SH-SY5Y (cell line): Measurements from ENCODE around the gene ELK4.

ENCODE experiments used
- GATA2 ChIP-seq: IDR thresholded peaks from 2 replicates; pipeline ENCODE4 v1.6.1; 2011; ENCODE audit warnings: mild to moderate bottlenecking, low read depth, low read length
- GATA3 ChIP-seq: IDR thresholded peaks from 2 replicates; pipeline ENCODE4 v1.6.1; 2011; ENCODE audit warnings: low read depth, mild to moderate bottlenecking, low read length, moderate library complexity

GRCh38 chr1:205568469-205569361 is 63.1 kb downstream of the ELK4 start:
- TF ChIP-seq GATA2: no peak
- no peak for TF ChIP-seq GATA3
